ENCODE data around the gene ZNF276.
A peak's percentile ranks its signal among the peaks of the same experiment; 100 is the strongest.
"Not testable (repeated sequence)": the region's sequence is repeated elsewhere in the genome, so short reads cannot be mapped to it uniquely, and the experiment has no call there.

ZNF276 gene

DNA sequence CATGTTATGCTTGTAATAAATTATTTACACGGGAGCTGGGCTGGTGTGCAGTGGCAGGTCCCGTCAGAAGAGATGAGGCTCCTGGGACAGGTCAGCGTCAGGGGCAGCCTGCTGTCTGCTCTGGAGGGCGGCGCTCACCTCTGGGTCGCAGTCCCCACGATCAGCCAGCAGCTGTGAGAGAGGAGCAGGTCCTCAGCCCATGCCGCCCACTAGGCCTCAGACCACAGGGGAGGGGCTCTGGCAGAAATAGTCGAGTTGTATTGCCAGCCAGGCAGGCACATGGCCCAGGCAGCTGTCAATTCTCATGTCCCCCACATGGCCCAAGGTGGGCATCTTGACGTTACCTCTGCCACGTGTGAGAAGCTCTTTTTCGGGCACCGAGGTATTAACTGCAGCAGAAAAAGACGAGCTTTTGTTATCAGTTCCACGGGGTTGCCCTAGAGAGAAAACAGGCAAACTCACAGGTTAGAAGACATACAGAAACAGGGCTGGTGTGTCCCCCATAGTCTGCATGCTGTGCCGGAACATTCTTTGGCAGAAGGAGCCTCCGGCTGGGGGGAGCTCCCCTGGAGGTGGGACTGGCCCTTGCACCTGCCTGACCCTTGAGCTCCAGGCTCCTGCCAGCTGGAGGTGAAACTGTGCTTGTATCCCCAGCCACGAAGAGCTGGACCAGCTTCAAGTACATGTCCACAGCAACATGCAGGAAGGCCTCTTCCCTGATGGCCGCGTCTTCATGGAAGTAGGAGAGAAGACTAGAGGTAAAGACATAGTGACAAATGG lies 17.4 kb downstream of the ZNF276 start:
- DNase-seq (ENCODE audit: low spot score), result no peak

- DNase-seq (ENCODE audit: low spot score), result no peak
Measured at GRCh38 chr16:89739383-89739782, 18.0 kb downstream of the ZNF276 start.

- no peak for DNase-seq (ENCODE audit: low spot score)
Measured at GRCh38 chr16:89741342-89742014, 20.1 kb downstream of the ZNF276 start.

- DNase-seq (ENCODE audit: low spot score), result no peak
Measured at GRCh38 chr16:89742948-89743347, 21.6 kb downstream of the ZNF276 start.

- DNase-seq (ENCODE audit: low spot score), result no peak
Measured at GRCh38 chr16:89744813-89745212, 23.5 kb downstream of the ZNF276 start.

GRCh38 chr16:89746043-89746442 lies 24.7 kb downstream of the ZNF276 start:
- no peak for DNase-seq (ENCODE audit: low spot score)

GRCh38 chr16:89748076-89748475 lies 26.7 kb downstream of the ZNF276 start:
- DNase-seq (ENCODE audit: low spot score), result peak; percentile 46

GRCh38 chr16:89748921-89749320 lies 27.6 kb downstream of the ZNF276 start:
- no peak for DNase-seq (ENCODE audit: low spot score)

DNA sequence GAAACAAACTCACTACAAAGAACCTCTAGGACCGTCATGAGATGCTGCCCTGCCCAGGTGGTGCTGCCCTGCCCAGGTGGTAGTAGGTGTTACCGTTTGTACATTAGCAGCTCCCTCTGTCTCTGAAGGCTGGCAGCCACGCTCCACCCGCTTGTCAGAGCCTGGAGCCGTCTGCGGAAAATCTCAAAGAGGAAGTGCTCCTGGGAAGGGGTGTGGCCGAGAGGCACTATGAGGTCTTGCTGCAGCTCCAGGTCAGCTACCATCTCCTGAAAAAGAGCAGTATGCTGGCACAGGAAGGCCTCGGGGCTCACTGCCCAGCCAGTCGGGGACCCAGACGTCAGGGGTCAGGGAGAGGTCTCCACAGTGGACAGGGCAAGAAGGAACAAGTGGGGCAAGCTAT lies 28.3 kb downstream of the ZNF276 start:
- no peak for DNase-seq (ENCODE audit: low spot score)

DNA sequence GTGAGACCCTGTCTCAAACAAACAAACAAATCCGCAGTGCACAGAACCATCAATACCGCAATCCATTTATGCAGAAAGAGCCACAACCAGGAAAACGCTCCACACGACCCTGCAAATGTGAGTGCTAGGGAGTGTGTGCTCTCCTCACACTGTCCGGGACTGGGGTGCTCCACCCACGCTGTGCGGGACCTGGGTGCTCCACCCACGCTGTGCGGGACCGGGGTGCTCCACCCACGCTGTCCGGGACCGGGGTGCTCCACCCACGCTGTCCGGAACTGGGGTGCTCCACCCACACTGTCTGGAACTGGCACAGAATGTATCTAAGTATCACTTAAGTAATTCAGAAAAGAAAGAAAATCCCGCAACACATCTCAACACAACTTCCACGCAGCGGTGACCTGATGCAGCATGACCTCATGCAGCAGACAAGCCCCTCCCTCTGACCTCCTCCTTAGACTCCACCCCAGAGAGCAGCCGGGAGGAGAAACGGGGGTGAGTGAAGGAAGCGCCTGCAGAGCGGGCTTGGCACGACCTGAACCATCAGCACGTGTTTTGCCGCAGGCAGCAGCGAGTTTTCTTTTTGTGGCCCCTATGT lies 38.5 kb downstream of the ZNF276 start:
- peak; percentile 59 for DNase-seq (ENCODE audit: low spot score)

DNA sequence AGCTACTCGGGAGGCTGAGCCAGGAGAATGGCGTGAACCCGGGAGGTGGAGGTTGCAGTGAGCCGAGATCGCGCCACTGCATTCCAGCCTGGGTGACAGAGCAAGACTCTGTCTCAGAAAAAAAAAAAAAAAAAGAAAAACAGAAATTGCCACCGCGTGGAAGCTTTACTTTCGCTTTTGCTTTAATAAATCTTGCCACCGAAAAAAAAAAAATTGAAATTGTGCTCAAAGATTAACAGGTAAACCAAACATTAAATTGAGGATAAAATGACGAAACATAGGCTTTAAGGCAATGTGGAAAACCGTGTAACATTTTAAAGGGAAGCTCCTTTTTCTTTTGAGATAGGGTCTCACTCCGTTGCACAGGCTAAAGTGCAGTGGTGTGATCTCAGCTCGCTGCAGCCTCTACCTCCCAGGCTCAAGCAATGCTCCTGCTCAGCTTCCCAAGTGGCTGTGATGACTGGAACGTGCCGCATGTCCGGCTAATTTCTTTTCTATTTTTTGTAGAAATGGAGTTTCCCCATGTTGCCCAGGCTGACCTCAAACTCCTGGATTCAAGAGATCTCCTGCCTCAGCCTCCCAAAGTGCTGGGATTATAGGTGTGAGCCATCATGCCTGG lies 40.1 kb downstream of the ZNF276 start:
- DNase-seq (ENCODE audit: low spot score), result no peak

DNA sequence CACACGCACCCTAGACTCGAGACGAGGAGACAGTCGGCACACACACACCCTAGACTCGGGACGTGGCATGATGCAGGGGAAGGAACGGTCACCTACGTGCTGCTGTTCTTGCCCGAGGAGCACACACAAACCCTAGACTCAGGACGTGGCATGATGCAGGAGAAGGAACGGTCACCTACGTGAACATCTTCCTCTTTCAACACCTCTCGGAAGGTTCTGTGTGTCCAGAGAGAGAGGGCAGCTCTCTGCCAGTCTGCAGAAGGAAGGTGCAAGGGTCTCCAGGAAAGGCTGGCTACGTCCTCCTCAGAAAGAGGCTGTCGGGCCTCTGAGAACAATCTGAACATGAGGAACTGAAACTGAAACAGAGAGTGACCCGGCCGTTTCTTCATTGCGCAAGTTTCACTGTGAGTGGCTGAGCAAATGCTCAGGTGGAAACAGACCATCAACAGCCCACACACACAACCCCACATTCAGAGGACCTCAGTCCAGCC lies 43.4 kb downstream of the ZNF276 start:
- no peak for DNase-seq (ENCODE audit: low spot score)

DNA sequence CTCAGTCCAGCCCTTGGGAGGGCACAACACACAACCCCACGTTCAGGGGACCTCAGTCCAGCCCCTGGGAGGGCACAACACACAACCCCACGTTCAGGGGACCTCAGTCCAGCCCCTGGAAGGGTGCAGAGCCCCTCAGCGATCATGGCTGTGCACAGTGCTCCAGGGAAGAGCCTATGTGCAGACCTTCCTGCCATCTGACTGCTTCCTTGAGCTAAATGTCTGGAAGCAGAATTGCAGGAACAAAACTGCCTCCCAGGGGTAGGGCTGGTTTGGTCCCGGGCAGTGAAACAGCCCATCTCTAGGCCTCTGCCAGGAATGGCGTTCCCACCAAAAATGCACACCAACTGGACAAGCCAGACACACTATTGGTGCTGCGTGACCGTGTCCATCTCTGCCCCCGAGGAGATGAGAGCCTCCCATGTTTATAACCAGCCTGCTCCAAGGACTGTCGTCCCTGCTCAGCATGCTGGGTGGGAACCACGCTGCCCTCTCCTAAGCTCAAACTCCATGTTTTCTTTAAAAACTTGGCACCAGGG lies 44.0 kb downstream of the ZNF276 start:
- no peak for DNase-seq (ENCODE audit: low spot score)

GRCh38 chr16:89770367-89770766 lies 49.0 kb downstream of the ZNF276 start:
- DNase-seq (ENCODE audit: low spot score), result no peak

- no peak for DNase-seq (ENCODE audit: low spot score)
Measured at GRCh38 chr16:89775223-89775622, 53.9 kb downstream of the ZNF276 start.

- DNase-seq (ENCODE audit: low spot score), result not testable (repeated sequence)
Measured at GRCh38 chr16:89778211-89778610, 56.9 kb downstream of the ZNF276 start.

DNA sequence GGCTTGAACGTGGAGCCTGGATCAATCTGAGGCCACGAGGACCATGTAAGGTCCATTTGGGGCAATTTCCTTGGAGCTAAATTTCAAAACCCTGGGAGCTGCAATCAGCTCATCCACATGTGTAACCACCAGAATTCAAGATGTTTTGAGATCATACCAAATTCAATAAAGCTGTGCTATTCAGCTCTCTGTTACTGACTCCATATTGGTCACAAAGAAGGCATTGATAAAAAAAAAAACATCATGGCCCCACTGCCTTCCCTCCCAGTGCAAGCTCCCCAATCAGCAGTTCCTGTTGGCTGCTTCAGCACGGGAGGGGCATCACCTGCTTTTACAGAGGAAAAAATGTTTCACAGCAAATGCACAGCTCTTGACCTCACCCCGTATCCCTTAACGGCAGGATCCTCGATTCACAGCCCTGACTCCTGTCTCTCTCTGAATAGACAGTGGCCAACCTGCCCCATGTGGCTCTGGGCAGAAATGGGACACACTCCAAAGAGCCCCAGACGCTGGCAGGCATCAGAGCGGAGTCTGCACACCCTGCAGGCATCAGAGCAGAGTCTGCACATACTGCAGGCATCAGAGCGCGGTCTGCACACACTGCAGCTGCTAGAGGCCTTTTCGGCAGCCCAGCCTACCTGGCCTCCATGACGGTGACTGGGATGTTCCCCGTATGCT lies 58.0 kb downstream of the ZNF276 start:
- DNase-seq (ENCODE audit: low spot score), result no peak

- DNase-seq (ENCODE audit: low spot score), result no peak
Measured at GRCh38 chr16:89779909-89780305, 58.6 kb downstream of the ZNF276 start.

GRCh38 chr16:89782489-89782888 lies 61.2 kb downstream of the ZNF276 start:
- DNase-seq (ENCODE audit: low spot score), result no peak

DNA sequence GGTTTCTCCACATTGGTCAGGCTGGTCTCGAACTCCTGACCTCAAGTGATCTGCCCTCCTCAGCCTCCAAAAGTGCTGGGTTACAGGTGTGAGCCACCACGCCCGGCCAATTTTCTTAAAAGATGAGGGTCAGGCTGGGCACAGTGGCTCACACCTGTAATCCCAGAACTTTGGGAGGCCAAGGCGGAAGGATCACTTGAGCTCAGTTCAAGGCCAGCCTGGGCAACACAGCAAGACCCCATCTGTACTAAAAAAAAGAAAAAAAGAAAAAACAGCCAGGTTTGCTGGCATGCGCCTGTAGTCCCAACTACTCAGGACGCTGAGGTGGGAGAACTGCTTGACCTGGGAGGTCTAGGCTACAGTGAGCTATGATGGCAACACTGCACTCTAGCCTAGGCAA lies 62.6 kb downstream of the ZNF276 start:
- not testable (repeated sequence) for DNase-seq (ENCODE audit: low spot score)

GRCh38 chr16:89784406-89784805 lies 63.1 kb downstream of the ZNF276 start:
- no peak for DNase-seq (ENCODE audit: low spot score)
